Activated T-cell treated with anti-CD3 and anti-CD28 coated beads, Interleukin-2, amount 50 U/mL, for 48 hours (primary cell): Measurements from ENCODE around the gene HOXC12.

Experiments
- DNase-seq, 2 experiments: peaks; one replicate each; pipeline ENCODE4 v3.0.0-alpha.2; 2020

Gene HOXC12

GRCh38 chr12:53998110-53998899 is 43.6 kb downstream of the HOXC12 start:
- no peak for DNase-seq

GRCh38 chr12:53998900-53999236 is 44.2 kb downstream of the HOXC12 start:
- no peak for DNase-seq

GRCh38 chr12:53999559-54000115 is 44.9 kb downstream of the HOXC12 start:
- DNase-seq, result no peak

GRCh38 chr12:54000116-54001114 is 45.7 kb downstream of the HOXC12 start, which contains the start of gene HOXC9:
Gene HOXC9, plus strand, starts transcription at chr12:54000161. Its CDS starts 28 bp downstream, at chr12:54000189.
- DNase-seq, result no peak

DNA sequence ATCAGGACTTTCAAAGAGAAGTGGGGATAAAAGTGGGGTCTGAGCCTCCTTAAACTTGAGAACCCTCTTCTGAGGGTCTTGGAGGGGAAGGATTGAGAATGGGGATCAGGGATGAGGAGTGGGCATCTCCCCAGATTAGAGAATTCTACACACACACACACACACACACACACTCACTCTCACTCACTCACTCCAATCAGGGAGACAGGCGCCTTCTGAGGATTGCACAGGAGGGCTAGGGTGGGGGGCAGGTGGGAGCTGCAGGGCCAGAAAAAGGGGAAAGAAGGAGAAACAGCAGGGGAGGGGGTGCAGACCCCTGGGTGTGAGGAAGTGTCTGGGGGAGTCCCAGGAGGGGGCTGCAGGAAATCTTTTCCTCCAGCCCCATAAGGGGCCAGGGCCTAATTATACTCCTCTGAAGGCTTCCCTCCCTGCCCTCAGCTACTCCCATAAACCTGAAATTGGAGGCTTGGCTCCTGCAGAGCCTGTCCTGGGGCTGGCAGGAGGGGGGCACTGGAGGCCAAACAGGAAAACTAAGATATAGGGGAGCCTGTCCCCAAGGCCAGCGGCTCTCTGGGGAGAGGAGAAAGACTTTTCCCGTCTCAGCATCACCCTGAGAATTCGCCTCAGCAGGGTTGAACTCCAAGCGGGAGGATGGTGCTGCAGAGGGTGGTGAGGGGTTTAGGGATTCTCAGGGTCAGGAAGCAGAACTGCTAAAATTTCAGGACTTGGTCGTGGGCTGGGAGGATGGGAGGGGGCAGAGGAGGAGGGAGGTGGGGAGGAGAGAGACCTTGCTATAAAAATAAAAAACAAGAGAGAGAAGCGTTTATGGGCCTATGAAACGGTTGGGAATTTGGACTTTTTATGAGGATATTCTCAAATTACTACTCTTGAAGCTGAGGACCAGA is 46.8 kb downstream of the HOXC12 start:
- DNase-seq, result no peak

DNA sequence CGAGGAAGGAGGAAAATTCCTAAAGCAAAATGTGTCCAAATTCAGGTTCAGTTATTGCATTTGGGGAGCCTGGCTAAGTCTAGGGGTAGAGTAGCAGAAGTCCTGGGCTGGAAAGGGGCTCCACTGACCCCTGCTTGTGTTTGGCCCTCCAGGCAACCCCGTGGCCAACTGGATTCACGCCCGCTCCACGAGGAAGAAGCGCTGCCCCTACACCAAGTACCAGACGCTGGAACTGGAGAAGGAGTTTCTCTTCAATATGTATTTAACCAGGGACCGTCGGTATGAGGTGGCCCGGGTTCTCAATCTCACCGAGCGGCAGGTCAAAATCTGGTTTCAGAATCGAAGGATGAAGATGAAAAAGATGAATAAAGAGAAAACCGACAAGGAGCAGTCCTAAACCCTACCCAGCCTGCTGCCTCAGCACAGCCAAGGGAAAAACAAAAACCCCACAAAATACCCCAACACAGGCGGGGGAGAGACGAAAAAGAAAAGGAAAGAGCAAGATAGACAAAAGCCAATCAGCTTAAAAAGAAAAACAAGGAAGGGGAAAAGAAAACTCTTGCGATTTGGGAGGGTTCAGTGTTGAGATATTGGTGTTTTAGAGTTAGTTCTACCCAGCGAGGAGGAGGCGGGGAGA is 47.7 kb downstream of the HOXC12 start:
- no peak for DNase-seq

DNA sequence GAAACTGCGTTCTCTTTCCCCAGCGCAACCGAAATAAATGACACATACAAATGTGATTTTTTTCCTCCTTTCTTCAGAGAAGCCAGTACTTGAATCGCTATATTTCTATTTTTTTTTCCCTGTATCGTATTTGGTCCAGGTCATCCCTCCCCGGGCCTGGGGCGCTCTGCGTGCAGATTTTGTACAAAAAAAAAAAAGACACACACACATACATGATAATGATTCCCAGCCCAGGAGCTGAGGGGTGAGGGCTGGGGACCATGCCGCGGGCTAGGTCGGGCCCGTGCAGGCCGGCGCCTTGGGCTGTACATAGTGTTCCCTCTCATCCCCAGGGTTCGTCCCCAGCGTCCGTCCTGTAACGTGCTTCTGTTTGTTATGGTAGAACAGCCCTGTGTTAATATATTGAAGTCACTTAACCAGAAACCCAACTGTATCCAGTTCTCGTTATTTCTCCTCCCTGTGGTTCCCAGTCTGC is 48.2 kb downstream of the HOXC12 start:
- no peak for DNase-seq

- DNase-seq, result no peak
Measured at GRCh38 chr12:54003625-54004024, 48.9 kb downstream of the HOXC12 start.

GRCh38 chr12:54004063-54004840 is 49.5 kb downstream of the HOXC12 start:
- no peak for DNase-seq

GRCh38 chr12:54004841-54005530 is 50.3 kb downstream of the HOXC12 start:
- no peak for DNase-seq

DNA sequence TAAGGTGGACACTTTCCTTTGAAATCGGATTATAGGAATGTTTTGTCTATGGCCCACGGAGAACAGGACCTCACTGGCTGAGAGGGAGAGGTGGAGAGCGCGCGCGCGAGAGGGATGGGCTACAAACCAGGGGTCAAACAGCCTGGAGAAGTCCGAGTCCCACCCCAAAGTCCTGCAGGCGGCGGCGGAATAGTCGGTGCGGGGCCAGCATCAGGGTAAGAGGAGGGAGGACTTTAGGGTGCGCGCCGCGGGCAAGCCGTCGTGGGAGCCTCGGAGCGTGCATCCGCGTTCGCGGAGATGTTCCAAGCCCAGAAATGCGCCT is 50.8 kb downstream of the HOXC12 start:
- DNase-seq, result no peak

DNA sequence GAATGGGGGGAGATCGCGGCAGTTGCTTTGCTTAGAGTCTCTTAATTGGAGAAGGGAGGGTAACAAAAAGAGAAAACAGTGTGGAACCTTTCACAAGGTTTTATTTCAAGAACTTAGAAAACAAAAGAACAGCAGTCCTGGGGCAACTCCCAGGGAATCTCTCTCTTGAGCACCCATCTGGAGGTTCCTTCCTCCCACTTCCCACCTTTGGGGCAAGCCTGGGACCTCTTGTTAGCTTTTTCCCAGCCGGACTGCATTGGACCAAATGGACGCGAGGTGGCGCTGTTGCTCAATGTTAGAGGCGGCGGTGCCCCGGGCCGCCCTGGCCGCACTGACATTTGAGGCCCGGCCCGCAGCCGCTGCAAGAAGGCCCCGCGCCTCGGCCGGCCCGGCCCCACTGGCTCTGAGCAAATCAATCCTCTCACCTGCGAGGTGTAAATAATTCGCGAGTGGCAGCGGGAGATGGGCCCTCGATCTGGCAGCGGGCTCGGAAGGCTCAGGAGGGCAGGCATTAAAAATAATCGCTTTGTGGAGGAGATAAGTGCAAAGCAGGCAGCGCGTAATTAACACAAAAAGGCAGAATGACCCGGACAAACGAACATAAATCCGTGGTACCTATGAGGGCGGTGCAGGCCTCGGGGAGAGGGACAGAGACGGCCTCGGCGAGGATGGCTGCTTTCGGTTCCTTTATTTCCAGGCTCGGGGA is 51.3 kb downstream of the HOXC12 start:
- DNase-seq, result peak; percentile 91 to 92

GRCh38 chr12:54006559-54007220 is 52.0 kb downstream of the HOXC12 start:
- DNase-seq, result no peak

- no peak for DNase-seq
Measured at GRCh38 chr12:54007538-54008259, 53.0 kb downstream of the HOXC12 start.

GRCh38 chr12:54008260-54008552 is 53.5 kb downstream of the HOXC12 start:
- no peak for DNase-seq
